Activated CD8-positive, alpha-beta memory T cell treated with anti-CD3 and anti-CD28 coated beads, Interleukin-2, amount 50 U/mL, for 48 hours (primary cell): ENCODE results near the gene GATA5.
"Not testable (repeated sequence)": the region's sequence is repeated elsewhere in the genome, so short reads cannot be mapped to it uniquely, and the experiment has no call there.

ENCODE experiments used
- DNase-seq: peaks from one replicate; pipeline ENCODE4 v3.0.0-alpha.2; 2020

Gene GATA5

DNA sequence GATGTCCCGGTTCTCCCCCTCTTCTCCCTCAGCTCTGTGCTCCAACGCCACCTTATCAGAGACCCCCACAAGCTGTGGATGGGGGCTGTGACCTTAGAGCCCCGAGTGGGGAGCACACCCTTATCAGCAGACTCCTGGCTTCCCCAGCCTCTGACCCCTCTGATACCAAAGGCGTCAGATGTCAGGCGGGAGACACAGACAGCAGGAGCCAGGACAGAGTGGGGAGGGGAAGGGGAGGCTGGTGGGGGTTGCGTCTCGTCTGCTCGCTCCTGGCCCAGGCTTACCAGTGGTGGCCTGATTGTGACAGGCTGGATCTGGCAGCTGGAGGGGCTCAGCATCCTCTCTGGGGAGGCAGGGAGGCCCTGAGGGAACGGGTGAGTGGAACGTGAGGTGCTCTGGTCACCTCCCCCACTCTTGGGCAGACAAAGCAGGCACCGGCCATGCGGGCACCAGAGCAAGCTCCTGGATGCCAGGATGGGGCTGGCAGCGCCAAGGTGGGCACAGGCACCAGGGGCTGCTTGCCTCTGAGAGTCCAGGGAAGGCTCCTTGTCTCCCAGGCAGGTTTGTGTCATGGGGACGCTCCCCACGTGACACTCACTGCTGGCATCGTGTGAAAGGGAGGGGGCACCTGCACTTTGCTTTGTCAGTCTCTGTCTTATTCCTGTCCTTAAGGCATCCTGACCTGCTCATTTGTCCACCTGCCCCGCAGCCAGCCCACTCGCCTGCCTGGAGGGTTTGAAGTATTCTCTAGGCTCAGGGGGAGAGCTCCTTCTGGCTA, 27.8 kb upstream of the GATA5 start:
- DNase-seq = no peak

DNA sequence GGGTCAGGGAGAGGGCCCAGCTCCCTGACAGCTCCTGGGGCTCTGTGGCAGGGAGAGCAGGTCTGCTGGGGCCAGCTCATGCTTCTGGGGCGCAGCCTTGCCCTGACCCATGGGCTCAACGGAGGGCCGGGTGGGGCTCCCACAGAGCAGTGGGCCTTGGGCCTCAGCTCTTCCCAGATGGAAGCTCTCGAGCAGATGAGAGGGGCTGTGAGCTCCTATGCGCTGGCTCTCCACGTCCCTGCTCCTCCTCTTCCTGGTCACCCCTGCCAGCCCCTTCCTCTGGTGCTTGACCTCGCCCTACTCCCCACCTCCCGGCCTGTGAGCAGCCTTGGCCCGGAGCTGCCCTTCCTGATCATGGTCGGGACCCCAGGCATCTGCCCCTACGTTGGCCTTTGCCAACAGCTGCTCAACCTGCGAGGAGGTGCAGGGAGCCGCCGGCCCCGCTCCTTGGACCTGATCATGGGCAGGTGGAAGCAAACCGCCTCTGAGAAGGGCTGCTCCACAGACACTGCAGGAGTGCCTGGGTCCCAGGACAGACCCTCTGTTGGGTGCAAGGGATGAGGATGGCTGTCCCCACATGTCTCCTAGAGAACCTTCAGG, 26.8 kb upstream of the GATA5 start:
- DNase-seq = no peak

DNA sequence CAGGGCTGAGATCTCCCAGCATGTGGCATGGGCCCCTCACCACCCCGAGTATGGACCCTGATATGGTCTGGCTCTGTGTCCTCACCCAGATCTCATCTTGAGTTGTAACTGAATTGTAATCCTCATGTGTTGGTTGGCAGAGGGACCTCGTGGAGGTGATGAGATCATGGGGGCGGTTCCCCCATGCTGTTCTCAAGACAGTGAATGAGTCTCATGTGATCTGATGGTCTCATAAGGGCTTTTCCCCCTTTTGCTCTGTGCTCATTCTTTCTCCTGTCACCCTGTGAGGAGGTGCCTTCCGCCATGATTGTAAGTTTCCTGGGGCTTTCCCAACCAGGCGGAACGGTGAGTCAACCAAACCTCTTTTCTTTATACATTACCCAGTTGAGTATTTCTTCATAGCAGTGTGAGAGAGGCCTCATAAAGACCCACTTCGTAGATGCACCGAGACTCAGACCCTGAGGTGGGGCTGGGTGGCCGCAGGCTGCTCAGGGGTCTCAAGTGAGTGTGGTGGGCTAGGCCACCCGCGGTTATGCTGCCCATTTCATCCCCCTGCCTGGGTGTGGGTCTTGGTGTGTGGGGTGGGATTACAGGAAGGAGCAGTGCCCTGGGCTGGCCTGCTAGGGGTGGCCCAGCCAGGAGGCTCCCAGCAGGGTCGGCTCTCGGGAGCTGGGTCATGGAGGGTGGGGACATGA, 26.2 kb upstream of the GATA5 start:
- peak; percentile 77 for DNase-seq

DNA sequence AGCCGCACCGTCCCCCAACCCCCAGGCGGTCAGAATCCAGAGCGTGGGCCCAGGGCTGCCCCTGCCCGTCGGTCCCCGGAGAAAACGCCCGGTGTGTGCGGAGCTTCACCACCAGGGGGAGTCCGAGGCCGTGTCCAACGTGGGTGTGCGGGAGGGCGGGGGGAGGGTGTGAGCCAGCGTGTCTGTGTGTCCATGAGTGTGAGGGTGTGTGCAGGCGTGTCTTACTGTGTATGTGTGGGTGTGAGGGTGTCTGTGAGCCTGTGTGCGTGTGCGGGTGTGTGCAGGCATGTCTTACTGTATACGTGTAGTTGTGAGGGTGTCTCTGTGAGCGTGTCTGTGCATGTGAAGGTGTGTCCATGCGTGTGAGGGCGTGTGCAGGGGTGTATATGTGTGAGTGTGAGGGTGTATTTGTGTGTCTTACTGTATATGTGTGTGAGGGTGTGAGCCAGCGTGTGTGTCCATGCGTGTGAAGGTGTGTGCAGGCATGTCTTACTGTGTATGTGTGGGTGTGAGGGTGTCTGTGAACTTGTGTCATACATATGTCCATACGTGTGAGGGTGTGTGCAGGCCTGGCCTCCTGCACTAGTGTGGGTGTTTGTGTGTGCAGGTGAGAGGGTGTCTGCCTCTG, 24.6 kb upstream of the GATA5 start:
- DNase-seq = peak; percentile 95

DNA sequence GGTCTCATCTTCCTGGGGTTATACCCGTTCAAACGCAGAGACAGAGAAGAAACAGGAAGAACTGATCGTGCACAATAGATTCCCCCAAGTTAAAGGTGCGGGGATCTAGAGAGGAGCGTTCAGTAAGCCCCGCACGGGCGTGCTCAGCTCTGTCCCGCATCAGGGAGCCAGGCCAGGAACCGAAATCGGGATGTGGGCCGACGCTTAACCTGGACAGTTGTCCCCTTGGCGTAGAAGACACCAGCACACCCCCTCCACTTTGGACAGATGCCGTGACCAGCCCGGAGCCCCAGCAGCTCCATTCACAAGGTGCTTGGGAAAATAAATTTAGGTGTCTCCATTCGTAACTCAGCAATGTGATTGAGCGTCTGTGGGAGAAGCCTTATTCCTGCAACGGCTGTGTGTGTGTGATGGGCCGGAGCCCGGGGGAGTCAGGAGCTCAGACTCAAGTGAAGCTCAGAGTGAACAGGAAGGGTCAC, 24.0 kb upstream of the GATA5 start:
- DNase-seq = no peak

DNA sequence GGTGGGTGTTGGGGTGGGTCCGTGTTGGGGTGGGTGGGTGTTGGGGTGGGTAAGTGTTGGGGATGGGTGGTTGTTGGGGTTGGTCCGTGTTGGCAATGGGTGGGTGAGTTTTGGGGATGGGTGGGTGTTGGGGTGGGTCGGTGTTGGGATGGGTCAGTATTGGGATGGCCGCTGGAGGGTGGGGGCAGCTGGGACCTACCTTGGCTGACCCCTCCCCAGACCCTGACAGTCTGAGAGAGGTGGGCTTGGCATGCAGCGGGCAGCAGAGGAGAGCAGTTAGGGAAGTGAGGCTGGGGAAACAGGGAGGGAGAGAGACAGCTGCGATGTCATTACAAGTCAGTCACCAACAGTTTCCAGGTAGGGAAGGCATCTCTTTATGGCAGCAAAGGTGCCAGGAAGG, 23.1 kb upstream of the GATA5 start:
- no peak for DNase-seq

DNA sequence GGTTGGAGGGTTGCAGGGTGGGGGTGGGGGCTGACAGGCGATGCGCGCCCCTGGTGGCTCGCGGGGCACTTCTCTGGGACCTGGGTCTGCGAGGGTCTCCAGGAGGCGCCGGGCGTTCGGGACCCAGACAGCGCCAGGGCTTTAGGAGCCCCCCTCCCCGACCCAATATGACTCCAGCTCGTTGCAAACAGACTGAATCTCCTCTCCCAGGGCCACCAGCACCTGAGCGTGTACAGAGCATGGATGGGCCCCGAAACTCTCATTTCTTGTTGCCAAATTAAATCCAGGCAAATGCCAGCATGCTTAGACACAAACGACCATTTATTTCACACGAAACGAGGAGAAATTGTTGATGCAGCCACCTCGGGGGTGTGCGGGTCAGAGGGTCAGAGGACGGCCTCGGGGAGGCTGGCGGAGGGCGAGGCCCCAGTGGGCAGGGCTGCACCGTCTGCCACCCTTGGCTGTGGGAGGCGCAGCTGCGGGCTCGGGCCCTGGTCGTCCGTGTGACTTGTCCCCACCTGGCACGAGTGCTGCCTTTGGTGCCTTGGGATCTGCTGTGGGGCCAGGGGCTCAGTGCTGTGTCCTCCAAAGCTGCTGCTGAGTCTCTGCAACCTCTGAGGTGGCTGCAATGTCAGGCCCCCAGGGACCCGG, 20.9 kb upstream of the GATA5 start:
- DNase-seq = peak; percentile 73

DNA sequence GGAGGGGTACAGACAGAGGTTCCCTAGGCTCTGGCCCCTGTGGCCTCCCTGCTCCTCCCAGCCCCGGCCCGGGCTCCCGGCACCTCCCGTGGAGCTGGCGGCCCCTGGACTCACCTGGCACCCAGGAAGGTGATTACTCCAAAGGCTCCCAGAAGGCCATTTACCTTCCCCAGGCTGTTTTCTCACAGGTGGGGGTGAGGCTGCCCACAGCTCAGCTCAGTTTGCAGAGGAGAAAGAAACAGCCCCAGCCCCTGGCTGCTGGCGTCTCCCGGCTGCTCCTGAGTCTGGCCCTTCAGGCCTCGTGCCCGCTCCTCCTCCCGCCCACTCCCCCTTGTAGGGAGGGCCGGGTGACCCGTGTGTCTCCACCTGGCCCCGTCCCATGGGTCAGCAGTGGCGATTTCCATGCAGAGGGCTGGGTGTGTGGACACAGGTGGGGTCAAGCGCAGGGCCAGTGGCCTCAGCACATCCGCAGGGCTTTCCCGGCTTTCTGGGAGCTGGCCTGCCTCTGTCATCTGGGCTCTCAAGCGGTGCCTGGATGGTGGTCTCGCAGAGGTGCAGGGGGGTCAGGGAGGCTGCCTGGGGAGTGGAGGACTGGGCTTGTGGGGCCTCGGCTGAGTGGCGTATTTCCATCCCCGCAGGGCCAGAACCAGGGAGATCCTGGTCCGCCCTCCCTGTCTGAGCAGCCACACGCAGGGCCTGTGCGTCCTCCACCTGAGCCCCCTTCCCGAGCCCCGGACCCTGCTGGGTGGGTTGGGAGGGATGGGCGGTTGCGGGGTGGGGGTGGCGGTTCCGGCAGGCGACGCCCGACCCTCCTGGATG, 20.2 kb upstream of the GATA5 start:
- no peak for DNase-seq

DNA sequence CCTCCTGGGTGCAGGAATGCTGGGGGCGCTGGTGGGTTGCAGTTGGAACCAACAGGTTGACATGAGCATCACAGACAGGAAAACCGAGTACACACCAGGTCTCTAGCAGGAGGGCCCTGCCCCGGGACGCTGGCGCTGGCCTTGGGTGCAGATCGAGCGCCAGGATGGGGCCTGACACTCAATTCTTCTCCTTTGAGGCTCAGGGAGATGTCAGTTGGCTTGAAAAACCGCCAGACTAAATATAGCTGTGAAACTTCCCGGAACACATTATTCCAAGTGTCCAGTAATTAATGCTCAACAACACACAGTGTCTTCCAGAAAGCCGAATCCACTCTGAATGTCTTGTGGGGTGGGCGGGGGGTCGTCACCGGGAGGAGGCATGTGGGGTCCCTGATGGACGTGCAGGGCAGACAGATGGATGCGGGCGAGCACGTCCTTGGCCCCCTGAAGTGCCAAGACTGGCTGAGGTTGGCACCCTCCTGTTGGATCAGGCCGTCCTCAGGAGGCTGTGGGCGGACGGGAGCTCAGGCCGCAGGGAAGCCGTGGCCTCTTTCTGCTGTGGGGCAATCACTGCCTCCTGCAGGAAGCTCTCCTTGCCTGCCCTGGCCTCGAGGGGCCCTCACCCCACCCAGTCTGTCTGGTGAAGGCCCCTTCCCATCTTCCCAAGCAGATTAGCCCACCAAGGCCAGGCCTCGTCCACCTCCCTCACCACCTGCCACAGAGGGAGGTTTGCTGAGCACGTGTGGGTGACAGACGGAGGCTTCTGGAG, 19.4 kb upstream of the GATA5 start:
- DNase-seq = no peak

DNA sequence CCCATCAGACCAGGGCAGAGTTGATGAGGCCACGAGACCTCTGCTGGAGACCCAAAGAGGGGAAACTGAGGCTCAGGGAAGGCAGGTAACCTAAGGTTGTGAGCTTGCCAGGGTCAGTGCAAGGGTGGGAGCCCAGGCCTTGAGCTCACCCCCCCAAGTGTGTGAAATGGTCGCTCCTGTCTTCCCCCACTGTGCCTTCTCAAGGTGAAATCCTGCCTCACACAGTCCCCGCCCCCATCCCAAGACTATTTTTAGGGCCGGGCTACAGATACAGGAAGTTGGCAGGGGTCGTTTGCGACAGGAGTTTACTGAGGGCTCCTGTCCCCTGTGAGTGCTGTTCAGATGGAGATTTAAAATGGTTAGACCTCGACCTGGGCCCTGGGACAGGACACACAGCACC, 18.7 kb upstream of the GATA5 start:
- DNase-seq = no peak

DNA sequence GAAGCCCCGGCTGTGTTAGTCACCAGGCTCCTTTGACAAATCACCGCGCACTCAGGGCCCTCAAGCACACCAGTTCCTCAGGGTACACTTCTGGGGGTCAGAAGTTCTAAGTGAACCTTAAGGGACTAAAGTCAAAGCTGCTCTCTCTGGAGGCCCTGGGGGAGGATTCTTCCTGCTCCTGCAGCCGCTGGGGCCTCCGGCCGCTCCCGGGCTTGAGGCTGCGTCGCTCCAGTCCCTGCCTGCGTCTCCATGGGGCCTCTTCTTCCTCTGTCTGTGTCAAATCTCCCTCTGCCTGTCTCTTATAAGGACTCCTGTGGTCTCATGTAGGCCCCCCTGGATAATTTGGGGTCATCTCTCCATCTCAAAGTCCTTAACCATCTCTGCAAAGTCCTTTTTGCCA, 18.1 kb upstream of the GATA5 start:
- no peak for DNase-seq

DNA sequence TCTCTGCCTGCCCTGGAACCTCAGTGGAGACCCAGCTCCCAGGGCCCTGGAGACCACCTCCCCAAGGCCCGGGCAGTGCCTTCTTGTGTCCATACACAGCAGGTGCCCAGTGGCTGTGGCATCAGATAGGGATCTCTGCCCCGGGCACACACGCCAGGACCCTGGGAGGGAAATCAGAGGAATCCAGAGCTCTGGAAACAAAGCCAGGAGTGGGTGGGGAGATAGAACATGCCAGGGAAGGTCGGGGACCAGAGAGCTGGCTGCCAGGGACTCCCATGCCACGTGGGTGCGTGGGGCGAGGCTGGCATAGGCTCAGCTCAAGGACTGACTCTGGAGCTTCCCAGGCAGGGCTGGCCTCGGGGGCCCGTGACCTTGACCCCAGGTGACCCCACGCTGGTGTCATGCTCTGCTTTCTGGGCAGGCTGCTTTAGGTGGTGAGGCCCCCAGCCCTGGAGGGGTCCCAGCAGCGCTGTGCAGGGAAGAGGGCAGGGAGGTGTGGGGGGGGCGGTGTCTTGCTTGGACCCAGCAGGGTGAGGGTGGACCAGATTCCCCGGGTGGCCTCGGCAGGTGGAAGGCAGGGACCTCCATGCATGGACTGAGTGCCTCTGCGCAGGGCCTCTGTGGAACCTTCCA, 17.6 kb upstream of the GATA5 start:
- no peak for DNase-seq

DNA sequence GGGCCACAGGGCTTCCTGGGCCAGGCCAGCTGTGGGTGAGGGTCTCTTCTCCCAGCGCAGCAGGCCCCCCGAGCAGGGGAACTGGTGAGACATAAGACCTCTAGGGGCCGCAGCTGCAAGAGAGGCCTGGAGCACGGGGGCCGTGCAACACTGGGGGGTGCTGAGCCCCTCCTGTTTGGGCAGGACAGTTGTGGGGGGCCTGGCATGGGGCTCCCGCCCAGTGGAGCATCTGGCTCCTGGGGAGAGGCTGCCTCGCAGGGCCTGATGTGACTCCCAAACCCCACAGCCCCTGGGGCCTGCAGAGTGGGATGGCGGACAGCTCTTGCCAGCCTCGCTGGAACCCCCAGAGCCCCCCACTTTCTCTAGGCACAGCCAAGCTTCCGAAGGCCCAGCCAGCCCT, 16.9 kb upstream of the GATA5 start:
- no peak for DNase-seq

DNA sequence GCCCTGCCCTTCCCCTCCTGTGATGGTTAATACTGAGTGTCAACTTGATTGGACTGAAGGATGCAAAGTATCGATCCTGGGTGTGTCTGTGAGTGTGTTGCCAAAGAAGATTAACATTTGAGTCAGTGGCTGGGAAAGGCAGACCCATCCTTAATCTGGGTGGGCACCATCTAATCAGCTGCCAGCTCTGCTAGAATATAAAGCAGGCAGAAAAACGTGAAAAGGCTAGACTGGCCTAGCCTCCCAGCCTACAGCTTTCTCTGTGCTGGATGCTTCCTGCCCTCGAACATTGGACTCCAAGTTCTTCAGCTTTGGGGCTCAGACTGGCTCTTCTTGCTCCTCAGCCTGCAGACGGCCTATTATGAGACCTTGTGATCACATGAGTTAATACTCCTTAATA, 15.0 kb upstream of the GATA5 start:
- DNase-seq = not testable (repeated sequence)

DNA sequence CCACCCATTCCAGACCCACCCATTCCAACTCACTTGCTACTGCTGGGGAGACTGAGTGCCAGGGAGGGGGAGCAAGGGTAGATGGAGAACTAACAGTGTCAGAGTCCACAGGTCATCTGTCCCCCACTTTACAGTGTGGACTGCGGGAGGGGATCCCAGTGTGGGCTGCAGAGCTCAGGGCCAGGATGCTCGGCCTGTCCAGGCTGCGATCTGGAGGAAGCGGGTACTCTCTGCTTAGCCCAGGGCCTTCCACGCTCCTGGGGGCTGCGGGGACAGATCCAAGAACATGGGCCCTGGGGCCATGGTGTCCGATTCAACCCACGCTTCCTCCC, 14.1 kb upstream of the GATA5 start:
- no peak for DNase-seq

DNA sequence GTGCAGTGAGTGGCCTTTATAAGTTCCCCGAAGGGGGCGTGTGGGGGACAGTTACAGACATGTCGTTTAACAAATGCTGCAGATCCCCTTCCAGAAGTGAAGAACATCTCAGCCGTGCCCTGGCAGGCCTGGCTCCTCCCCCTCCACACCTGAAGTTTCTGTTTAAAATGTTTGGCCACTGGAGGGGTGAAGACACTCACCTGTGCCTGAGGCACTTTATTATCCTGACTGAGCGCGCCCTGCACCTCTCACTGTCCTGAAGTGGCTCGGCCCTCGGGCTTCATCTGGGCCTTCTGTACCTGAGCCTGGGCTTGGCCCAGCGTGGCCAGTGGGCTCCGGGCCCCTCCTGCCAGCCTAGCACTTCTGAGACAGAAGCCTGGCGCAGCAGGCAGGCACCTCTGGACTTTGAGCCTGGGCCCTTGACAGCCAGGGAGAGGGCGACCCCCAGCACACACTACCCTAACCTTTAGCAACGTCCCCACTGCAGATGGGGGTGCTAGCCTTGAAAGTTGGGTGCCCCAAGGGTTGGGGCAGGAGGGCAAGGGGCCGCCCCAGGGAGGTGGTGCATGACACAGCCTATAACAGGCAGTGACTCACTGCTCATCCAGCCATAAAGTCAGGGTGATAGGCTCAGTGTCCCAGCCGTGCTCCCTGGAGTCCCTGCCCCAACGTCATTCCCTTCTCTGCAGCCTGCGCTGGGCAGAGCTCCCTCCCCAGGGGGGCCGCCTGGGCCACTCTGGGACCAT, 13.6 kb upstream of the GATA5 start:
- DNase-seq = no peak

DNA sequence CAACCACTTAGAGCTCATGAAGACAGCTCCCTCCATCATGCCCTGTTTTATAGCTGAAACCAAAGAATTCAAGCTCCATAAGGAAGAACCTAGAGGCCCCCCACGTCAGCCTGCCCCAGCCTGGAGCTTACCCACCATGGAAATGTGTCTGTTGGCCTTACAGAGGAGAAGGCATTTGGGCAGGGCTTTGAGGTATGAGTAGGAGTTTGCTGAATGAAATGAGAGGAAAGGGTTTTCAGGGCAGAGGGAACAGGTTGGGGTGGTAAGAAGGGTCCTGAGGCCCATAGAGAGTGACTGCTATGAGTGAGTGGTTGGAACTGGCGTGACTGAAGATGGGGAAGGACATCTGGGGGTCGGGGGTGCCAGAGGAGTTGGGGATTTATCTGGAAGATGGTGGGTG, 12.7 kb upstream of the GATA5 start:
- DNase-seq = no peak

DNA sequence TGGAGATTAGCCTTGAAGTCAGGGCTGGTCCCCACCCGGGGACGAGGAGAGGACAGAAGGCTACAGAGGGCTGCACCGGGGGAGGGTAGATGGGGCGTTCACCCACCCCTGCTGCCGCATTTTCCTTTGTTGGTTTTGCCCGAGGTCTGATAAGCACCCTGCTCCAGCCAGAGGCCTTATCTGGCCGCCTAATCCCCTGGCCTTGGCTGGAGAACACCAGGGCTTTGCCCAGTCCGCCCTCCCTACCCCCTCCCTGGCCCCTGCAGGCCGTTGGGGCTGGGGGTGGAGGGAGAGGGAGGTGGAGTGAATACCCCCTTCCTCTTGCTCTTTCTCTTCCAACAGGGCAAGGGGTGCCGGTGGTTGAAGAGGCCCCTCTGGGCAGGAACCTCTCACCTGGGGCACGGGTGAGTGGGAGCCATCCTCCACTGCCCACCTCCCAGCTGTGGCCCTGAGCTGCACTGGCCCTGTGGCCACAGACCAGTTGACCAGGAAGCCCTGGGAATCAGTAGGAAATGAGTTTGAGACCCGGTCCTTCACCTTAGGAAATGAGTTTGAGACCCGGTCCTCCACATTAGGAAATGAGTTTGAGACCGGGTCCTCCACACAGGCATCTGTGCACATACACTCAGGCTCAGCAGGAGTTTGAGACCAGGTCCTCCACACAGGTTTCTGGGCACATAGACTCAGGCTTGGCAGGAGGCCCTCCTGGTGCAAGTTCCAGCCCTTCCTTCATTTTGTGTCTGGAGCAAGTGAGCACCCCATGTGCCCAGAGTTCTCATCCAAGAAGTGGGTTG, 12.0 kb upstream of the GATA5 start:
- DNase-seq = no peak

DNA sequence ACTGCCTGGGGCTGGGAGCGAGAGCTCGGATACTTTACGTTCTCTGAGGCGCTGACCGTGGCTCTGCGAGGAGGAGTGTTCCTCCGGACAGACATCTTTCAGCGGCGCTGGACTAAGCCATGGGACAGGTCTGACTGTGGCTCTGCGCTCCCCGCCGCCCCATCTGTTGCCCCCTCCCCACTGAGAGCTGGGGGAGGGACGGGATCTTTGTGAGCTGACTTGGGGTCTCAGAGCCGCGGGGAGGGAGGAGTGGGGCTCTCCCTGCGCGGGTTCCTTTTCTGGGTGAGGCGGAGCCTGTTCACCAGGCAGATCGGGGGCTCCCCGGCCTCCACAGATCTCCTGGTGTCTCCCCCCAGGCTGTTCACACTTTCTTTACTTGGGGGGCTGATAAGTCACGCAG, 11.3 kb upstream of the GATA5 start:
- DNase-seq = no peak
